Spleen (tissue), 11 donors: ENCODE results near the gene ONECUT3. TPM values are rescaled to one million over a fixed set of nuclear protein-coding genes. Genes with fewer than 3 reads are reported as not detected.

ENCODE experiments used
- DNase-seq: peaks from one replicate; pipeline ENCODE4 v3.0.0-alpha.2; 2020
- H3K27ac ChIP-seq, 8 donors: fragments of 200-600 bp; sonication (generic) in 7 of 8; 1 replicate in 4 of 8; 2 replicates in 4 of 8; pipeline versions ENCODE4 v1.5.0 to v1.8.0; 2016 to 2021; ENCODE audit warnings: inconsistent platforms in 4 of 8, mild to moderate bottlenecking in 4 of 8, moderate library complexity in 1 of 8
- H3K27me3 ChIP-seq, 7 donors: fragments of 200-600 bp; sonication (generic) in 6 of 7; replicated peaks in 1 of 7; 1 replicate in 4 of 7; 2 replicates in 3 of 7; pipeline versions ENCODE4 v1.5.0 to v1.8.0; 2016 to 2021; ENCODE audit warnings: inconsistent platforms in 3 of 7, mild to moderate bottlenecking in 1 of 7
- H3K36me3 ChIP-seq, 6 donors: fragments of 200-600 bp; sonication (generic) in 5 of 6; 1 replicate in 4 of 6; 2 replicates in 2 of 6; pipeline versions ENCODE4 v1.5.0 to v1.8.0; 2016 to 2021; ENCODE audit warnings: inconsistent platforms in 2 of 6
- H3K4me1 ChIP-seq, 6 donors: fragments of 200-600 bp; sonication (generic) in 5 of 6; 1 replicate in 3 of 6; 2 replicates in 3 of 6; pipeline versions ENCODE4 v1.5.0 to v1.8.0; 2016 to 2021; ENCODE audit warnings: inconsistent platforms in 3 of 6
- H3K4me3 ChIP-seq, 8 donors: fragments of 200-600 bp; sonication (generic) in 7 of 8; 1 replicate in 4 of 8; 2 replicates in 4 of 8; pipeline versions ENCODE4 v1.5.0 to v1.8.0; 2016 to 2021; ENCODE audit warnings: inconsistent platforms in 4 of 8, mild to moderate bottlenecking in 4 of 8, moderate library complexity in 2 of 8
- H3K9me3 ChIP-seq, 8 donors: fragments of 200-600 bp; sonication (generic) in 7 of 8; 1 replicate in 4 of 8; 2 replicates in 4 of 8; pipeline versions ENCODE4 v1.5.0 to v1.8.0; 2016 to 2021; ENCODE audit warnings: inconsistent platforms in 4 of 8
- CTCF ChIP-seq, 11 experiments: fragments of 200-600 bp in 7 of 11; fragments of 450-650 bp in 4 of 11; sonication (generic) in 4 of 11; IDR thresholded peaks in 8 of 11; conservative IDR thresholded peaks in 3 of 11; 1 replicate in 7 of 11; 2 replicates in 4 of 11; pipeline versions ENCODE4 v1.4.0 to v1.8.0; 2016 to 2021; ENCODE audit warnings: antibody characterized with exemption in 11 of 11, inconsistent platforms in 4 of 11, mild to moderate bottlenecking in 1 of 11
- POLR2A ChIP-seq, 3 donors: fragments of 450-650 bp; IDR thresholded peaks; one replicate each; pipeline ENCODE4 v1.5.1; 2017; ENCODE audit warnings: antibody characterized with exemption in 3 of 3, mild to moderate bottlenecking in 1 of 3
- POLR2AphosphoS5 ChIP-seq, 3 donors: sonication (generic); formaldehyde crosslinking; IDR thresholded peaks; one replicate each; pipeline ENCODE4 v1.5.1; 2017; ENCODE audit warnings: antibody characterized with exemption in 3 of 3
- WGBS, 5 donors: extraction: QIAGEN DNeasy Blood & Tissue Kit in 3 of 5; methylation state at CpG; one replicate each; pipeline versions ENCODE4 v1.1.5 to v1.1.7; 2013 to 2018; 5-methylcytosine and 5-hydroxymethylcytosine counted together
- intact Hi-C: fragments of 100-400 bp; cut with DNase I; formaldehyde crosslinking; loops from one replicate; pipeline ENCODE4 v1.15.0; 2023; ENCODE audit warnings: low total_unique reads
- polyA plus RNA-seq, 3 donors: library from polyadenylated mRNA; stranded (reverse); fragments of 200-250 nt; gene quantifications; one replicate each; pipeline ENCODE4 v1.2.1, GENCODE V29; 2013
- total RNA-seq, 7 donors: library from RNA; depleted of rRNA in 3 of 7; stranded (reverse); fragments of >200 nt in 3 of 7; fragmentation: NEBNext Ultra II Directional in 4 of 7; extraction: Animal tissue kit (Norgen Biotek cat#: 25700) in 4 of 7; gene quantifications; one replicate each; pipeline versions ENCODE4 v1.1.0 to v1.2.1, GENCODE V29; 2016 to 2021
- donor health status: healthy with polysubstance abuse.
- donor health status: DM: no; HTN: no; CAD: no; lungs with moderate emphysema.
- donor health status: DM: no; HTN: no; CAD: no.
- donor health status: Bipolar disorder and iron deficiency.
- donor health status: healthy.
- donor health status: DM: no; HTN: no; CAD: no.
- donor health status: DM: yes; HTN: yes; CAD: no.

ONECUT3 gene
- total and polyA plus RNA-seq, 10 donors, result not detected

GRCh38 chr19:1768918-1769644 lies 15.8 kb downstream of the ONECUT3 start:
- peaks cover 0 to 14% (median 6%) of the 10 kb centered on the region in 6 donors for H3K4me1 ChIP-seq
- 62 to 88% (median 74%) methylated on average over 5 to 9 of the region's 9 CpGs for WGBS, 5 donors
- H3K27ac ChIP-seq, result no peak overlapping the region
- peaks cover 0 to 25% (median 19%) of the 10 kb centered on the region in 8 donors for H3K9me3 ChIP-seq
- H3K27me3 ChIP-seq, result peaks cover 12 to 98% (median 89%) of the 10 kb centered on the region in 7 donors
- intact Hi-C loops, result loop anchor here (10.0 kb wide), 1 partner anchor 94 kb away; no protein-coding TSS in a partner anchor
- H3K36me3 ChIP-seq, result no peaks in the 10 kb centered on the region
- no peak for TF ChIP-seq POLR2AphosphoS5 (IDR thresholded peaks at IDR 0.05)
- no peak for TF ChIP-seq CTCF (IDR thresholded peaks at IDR 0.05 in 8 of 11, conservative IDR thresholded peaks at IDR 0.05 in 3 of 11)
- TF ChIP-seq POLR2A (IDR thresholded peaks at IDR 0.05), result no peak
- H3K4me3 ChIP-seq, result no peak overlapping the region
- DNase-seq, result no peak

- DNase-seq, result no peak
- no peak overlapping the region for H3K27ac ChIP-seq
- peaks cover 0 to 26% (median 19%) of the 10 kb centered on the region in 8 donors for H3K9me3 ChIP-seq
- H3K4me1 ChIP-seq, result peaks cover 0 to 14% (median 6%) of the 10 kb centered on the region in 6 donors
- TF ChIP-seq POLR2AphosphoS5 (IDR thresholded peaks at IDR 0.05) (no peak), POLR2A (IDR thresholded peaks at IDR 0.05) (no peak), CTCF (IDR thresholded peaks at IDR 0.05 in 8 of 11, conservative IDR thresholded peaks at IDR 0.05 in 3 of 11) (no peak)
- intact Hi-C loops, result loop anchor here (10.0 kb wide), 1 partner anchor 95 kb away; no protein-coding TSS in a partner anchor
- peaks cover 12 to 98% (median 89%) of the 10 kb centered on the region in 7 donors for H3K27me3 ChIP-seq
- WGBS, 5 donors, result 3 to 8% (median 6%) methylated on average over 12 of the region's 12 CpGs
- H3K4me3 ChIP-seq, result no peak overlapping the region
- no peaks in the 10 kb centered on the region for H3K36me3 ChIP-seq
Observed at GRCh38 chr19:1769645-1769985, 16.3 kb downstream of the ONECUT3 start.

DNA sequence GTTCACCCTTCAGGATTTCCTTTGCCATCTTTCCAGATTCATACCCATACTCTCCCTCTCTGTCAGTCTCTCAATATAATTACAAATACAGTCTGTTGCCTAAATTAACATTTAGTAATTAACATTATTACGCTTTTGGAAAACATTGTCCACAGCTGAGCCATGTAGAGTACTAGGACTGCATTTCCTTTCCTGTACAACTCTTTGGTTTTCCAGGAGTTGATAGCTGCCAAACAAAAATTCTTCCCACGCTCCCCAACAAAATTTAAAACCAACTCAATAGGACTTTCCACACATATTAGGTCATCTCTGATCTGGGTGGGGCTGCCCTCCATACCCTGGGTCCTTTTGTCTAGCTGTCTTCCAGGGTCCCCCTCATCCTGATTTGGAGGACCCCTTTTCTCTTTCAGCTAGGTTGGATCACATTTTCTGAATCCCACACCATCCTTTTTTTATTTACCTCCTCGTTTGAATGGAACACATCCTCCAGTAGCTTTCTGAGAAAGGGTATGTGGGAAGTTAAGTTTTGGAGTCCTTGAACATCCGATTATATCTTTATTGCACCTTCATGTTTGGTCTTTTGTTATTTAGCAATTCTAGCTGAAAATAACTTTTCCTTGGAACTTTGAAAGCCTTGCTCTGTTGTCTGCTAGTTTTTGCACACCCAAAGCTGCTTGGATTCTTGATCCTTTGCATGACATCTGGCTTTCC lies 17.7 kb downstream of the ONECUT3 start:
- DNase-seq, result no peak
- 83 to 90% (median 86%) methylated on average over 4 of the region's 4 CpGs for WGBS, 5 donors
- H3K4me1 ChIP-seq, result peaks cover 0 to 21% (median 8%) of the 10 kb centered on the region in 6 donors
- no peak overlapping the region for H3K27ac ChIP-seq
- TF ChIP-seq CTCF (IDR thresholded peaks at IDR 0.05 in 8 of 11, conservative IDR thresholded peaks at IDR 0.05 in 3 of 11) (no peak), POLR2AphosphoS5 (IDR thresholded peaks at IDR 0.05) (no peak), POLR2A (IDR thresholded peaks at IDR 0.05) (no peak)
- H3K36me3 ChIP-seq, result peaks cover 0 to 4% (median 0%) of the 10 kb centered on the region in 6 donors
- H3K4me3 ChIP-seq, result no peak overlapping the region
- intact Hi-C loops, result no loop called here
- peaks cover 12 to 98% (median 89%) of the 10 kb centered on the region in 7 donors for H3K27me3 ChIP-seq
- peaks cover 0 to 40% (median 22%) of the 10 kb centered on the region in 8 donors for H3K9me3 ChIP-seq

DNA sequence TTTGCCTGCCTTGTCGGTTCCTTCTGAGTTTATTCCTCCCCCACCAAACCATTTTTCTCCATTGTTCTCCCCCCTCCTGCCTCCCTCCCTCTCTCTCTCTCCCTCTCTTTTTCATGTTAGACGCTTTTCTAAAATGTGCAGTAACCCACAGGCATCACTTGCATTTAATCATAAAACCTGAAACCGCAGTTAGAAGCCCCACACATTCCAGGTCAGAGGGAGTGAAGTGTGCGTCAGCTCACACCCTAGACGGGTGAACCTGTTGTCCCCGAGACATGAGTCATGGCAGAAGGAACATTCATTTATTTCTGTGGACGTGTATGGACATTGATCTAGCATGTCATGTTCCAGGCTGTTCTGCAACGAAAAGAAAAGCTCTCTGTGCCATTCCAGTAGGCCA lies 19.9 kb downstream of the ONECUT3 start:
- intact Hi-C loops, result no loop called here
- DNase-seq, result no peak
- TF ChIP-seq POLR2A (IDR thresholded peaks at IDR 0.05), result no peak
- no peak for TF ChIP-seq POLR2AphosphoS5 (IDR thresholded peaks at IDR 0.05)
- TF ChIP-seq CTCF (IDR thresholded peaks at IDR 0.05 in 8 of 11, conservative IDR thresholded peaks at IDR 0.05 in 3 of 11), result no peak
- H3K27me3 ChIP-seq, result peaks cover 12 to 98% (median 87%) of the 10 kb centered on the region in 7 donors
- peaks cover 0 to 40% (median 22%) of the 10 kb centered on the region in 8 donors for H3K9me3 ChIP-seq
- WGBS, 5 donors, result 50 to 66% (median 62%) methylated on average over 8 of the region's 8 CpGs
- H3K36me3 ChIP-seq, result peaks cover 0 to 4% (median 0%) of the 10 kb centered on the region in 6 donors
- H3K27ac ChIP-seq, result no peak overlapping the region
- peaks cover 0 to 11% (median 4%) of the 10 kb centered on the region in 6 donors for H3K4me1 ChIP-seq
- no peak overlapping the region for H3K4me3 ChIP-seq
